NCI-H2107 (cell line): ENCODE measurements around the gene PRLR.

ENCODE experiments used
- DNase-seq: peaks from one replicate; lab custom pipeline; 2025; lab: John Stamatoyannopoulos, UW

PRLR gene

GRCh38 chr5:35082530-35082929 is 147.8 kb downstream of the PRLR start:
- no peak for DNase-seq

GRCh38 chr5:35081134-35081533 is 149.2 kb downstream of the PRLR start:
- DNase-seq: no peak

GRCh38 chr5:35073160-35073559 is 157.1 kb downstream of the PRLR start:
- DNase-seq: no peak

GRCh38 chr5:35069188-35069587 is 161.1 kb downstream of the PRLR start:
- no peak for DNase-seq

GRCh38 chr5:35067985-35068384 is 162.3 kb downstream of the PRLR start:
- DNase-seq: no peak

GRCh38 chr5:35066260-35066795 is 164.0 kb downstream of the PRLR start:
- DNase-seq: no peak

- no peak for DNase-seq
Measured at GRCh38 chr5:35063414-35063813, 166.9 kb downstream of the PRLR start.

- no peak for DNase-seq
Measured at GRCh38 chr5:35061211-35061770, 169.0 kb downstream of the PRLR start.

- no peak for DNase-seq
Measured at GRCh38 chr5:35060236-35060635, 170.1 kb downstream of the PRLR start.

- DNase-seq: no peak
Measured at GRCh38 chr5:35059251-35059650, 171.0 kb downstream of the PRLR start.

- no peak for DNase-seq
Measured at GRCh38 chr5:35058374-35058788, 171.9 kb downstream of the PRLR start.

GRCh38 chr5:35056686-35057085 is 173.6 kb downstream of the PRLR start:
- no peak for DNase-seq

GRCh38 chr5:35052838-35053237 is 177.4 kb downstream of the PRLR start:
- DNase-seq: no peak

- no peak for DNase-seq
Measured at GRCh38 chr5:35050541-35051126, 179.7 kb downstream of the PRLR start.

GRCh38 chr5:35048910-35049309 is 181.4 kb downstream of the PRLR start:
- DNase-seq: no peak

GRCh38 chr5:35047785-35048404 is 182.4 kb downstream of the PRLR start, which contains the start of gene AGXT2:
TSS of gene AGXT2 (minus strand) at chr5:35047949. CDS start at chr5:35047892, 57 bp downstream.
- DNase-seq: no peak

- no peak for DNase-seq
Measured at GRCh38 chr5:35046774-35047173, 183.5 kb downstream of the PRLR start.

GRCh38 chr5:35045280-35045679 is 185.0 kb downstream of the PRLR start:
- DNase-seq: no peak

- DNase-seq: no peak
Measured at GRCh38 chr5:35044649-35045048, 185.6 kb downstream of the PRLR start.

- DNase-seq: no peak
Measured at GRCh38 chr5:35042781-35043180, 187.5 kb downstream of the PRLR start.

- DNase-seq: no peak
Measured at GRCh38 chr5:35041261-35041660, 189.0 kb downstream of the PRLR start.

- DNase-seq: no peak
Measured at GRCh38 chr5:35038891-35039290, 191.4 kb downstream of the PRLR start.

- no peak for DNase-seq
Measured at GRCh38 chr5:35036536-35036935, 193.8 kb downstream of the PRLR start.
